HEK293 (cell line): Measurements from ENCODE around the gene LRFN4.

Source experiments
- CTCF ChIA-PET: fragments of 350-600 bp; formaldehyde crosslinking; extraction: SDS; loops from one replicate; lab custom pipeline; 2021; ENCODE audit warnings: antibody characterized with exemption; lab: Yijun Ruan, JAX
- POLR2A ChIA-PET: fragments of 300-600 bp; formaldehyde crosslinking; extraction: SDS; loops from one replicate; lab custom pipeline; 2020; ENCODE audit warnings: antibody characterized with exemption, inconsistent platforms; lab: Yijun Ruan, JAX
- H3K27ac ChIP-seq: fragments of 200-500 bp; sonication (Bioruptor generic); 2 replicates; pipeline ENCODE4 v1.5.1; 2014; ENCODE audit warnings: low read depth, low read length, control low read depth, inconsistent platforms; ENCODE audit errors: extremely low read depth
- H3K36me3 ChIP-seq, 2 experiments: fragments of 200-500 bp in 1 of 2; sonication (Bioruptor generic) in 1 of 2; 1 replicate in 1 of 2; 2 replicates in 1 of 2; pipeline ENCODE4 v1.5.1; 2014 to 2017; ENCODE audit warnings: inconsistent platforms in 2 of 2, low read length in 2 of 2; ENCODE audit not compliant: control insufficient read depth in 2 of 2, insufficient read depth in 1 of 2
- H3K4me1 ChIP-seq: fragments of 200-500 bp; sonication (Bioruptor generic); 2 replicates; pipeline ENCODE4 v1.5.1; 2014; ENCODE audit warnings: mild to moderate bottlenecking, low read length, inconsistent platforms; ENCODE audit not compliant: control insufficient read depth, insufficient read depth
- H3K4me3 ChIP-seq: 2 replicates; pipeline ENCODE4 v1.5.1; 2011; ENCODE audit warnings: low read depth, mild to moderate bottlenecking, control low read depth, low read length, moderate library complexity
- H3K9me3 ChIP-seq: fragments of 200-500 bp; sonication (Bioruptor generic); 2 replicates; pipeline ENCODE4 v1.5.1; 2014; ENCODE audit warnings: low read depth, low read length, inconsistent platforms; ENCODE audit not compliant: control insufficient read depth, insufficient read depth
- GFI1B ChIP-seq: fragments of 450-650 bp; formaldehyde crosslinking; IDR thresholded peaks from 2 replicates; pipeline ENCODE4 v1.5.1; 2016; ENCODE audit warnings: missing biosample characterization, missing genetic modification characterization
- GLI2 ChIP-seq: fragments of 450-650 bp; formaldehyde crosslinking; IDR thresholded peaks from 2 replicates; pipeline ENCODE4; 2017; ENCODE audit warnings: missing biosample characterization, missing genetic modification characterization, low read depth, borderline replicate concordance
- GLI4 ChIP-seq: fragments of 450-650 bp; formaldehyde crosslinking; IDR thresholded peaks from 2 replicates; pipeline ENCODE4 v1.5.1; 2016; ENCODE audit warnings: missing biosample characterization, missing genetic modification characterization
- GLIS2 ChIP-seq: fragments of 450-650 bp; formaldehyde crosslinking; IDR thresholded peaks from 2 replicates; pipeline ENCODE4 v1.5.1; 2016; ENCODE audit warnings: missing biosample characterization, missing genetic modification characterization
- MYNN ChIP-seq: fragments of 450-650 bp; formaldehyde crosslinking; IDR thresholded peaks from 2 replicates; pipeline ENCODE4 v1.5.1; 2016; ENCODE audit warnings: missing biosample characterization, missing genetic modification characterization, borderline replicate concordance
- SCRT1 ChIP-seq: fragments of 450-650 bp; formaldehyde crosslinking; IDR thresholded peaks from 2 replicates; pipeline ENCODE4 v1.5.1; 2016; ENCODE audit warnings: missing biosample characterization, missing genetic modification characterization, borderline replicate concordance
- ZBTB21 ChIP-seq: fragments of 450-650 bp; formaldehyde crosslinking; IDR thresholded peaks from 2 replicates; pipeline ENCODE4 v1.5.1; 2017; ENCODE audit warnings: missing biosample characterization, missing genetic modification characterization
- ZFHX2 ChIP-seq: fragments of 450-650 bp; formaldehyde crosslinking; conservative IDR thresholded peaks from 2 replicates; pipeline ENCODE4 v1.5.1; 2016; ENCODE audit warnings: missing biosample characterization, missing genetic modification characterization
- ZNF211 ChIP-seq: fragments of 450-650 bp; formaldehyde crosslinking; IDR thresholded peaks from 2 replicates; pipeline ENCODE4 v1.5.1; 2016; ENCODE audit warnings: low read depth, missing biosample characterization, missing genetic modification characterization
- ZNF324 ChIP-seq: fragments of 450-650 bp; formaldehyde crosslinking; IDR thresholded peaks from 2 replicates; pipeline ENCODE4 v1.5.1; 2016; ENCODE audit warnings: missing biosample characterization, missing genetic modification characterization
- ZNF350 ChIP-seq: fragments of 450-650 bp; formaldehyde crosslinking; IDR thresholded peaks from 2 replicates; pipeline ENCODE4 v1.5.0; 2017; ENCODE audit warnings: missing biosample characterization, mild to moderate bottlenecking, missing genetic modification characterization
- ZNF366 ChIP-seq: fragments of 450-650 bp; formaldehyde crosslinking; conservative IDR thresholded peaks from 2 replicates; pipeline ENCODE4 v1.5.1; 2016; ENCODE audit warnings: missing biosample characterization, missing genetic modification characterization
- ZNF544 ChIP-seq: fragments of 450-650 bp; formaldehyde crosslinking; IDR thresholded peaks from 2 replicates; pipeline ENCODE4 v1.5.0; 2017; ENCODE audit warnings: missing biosample characterization, missing genetic modification characterization
- ZNF549 ChIP-seq: fragments of 450-650 bp; IDR thresholded peaks from 2 replicates; pipeline ENCODE4 v1.5.1; 2018; ENCODE audit warnings: missing biosample characterization, missing genetic modification characterization, mild to moderate bottlenecking, inconsistent platforms, moderate library complexity
- ZNF555 ChIP-seq: fragments of 450-650 bp; formaldehyde crosslinking; conservative IDR thresholded peaks from 2 replicates; pipeline ENCODE4 v1.5.1; 2017; ENCODE audit warnings: missing biosample characterization, mild to moderate bottlenecking, missing genetic modification characterization, inconsistent platforms
- ZNF571 ChIP-seq: fragments of 450-650 bp; formaldehyde crosslinking; IDR thresholded peaks from 2 replicates; pipeline ENCODE4 v1.5.0; 2017; ENCODE audit warnings: missing biosample characterization, missing genetic modification characterization
- ZNF596 ChIP-seq: fragments of 450-650 bp; IDR thresholded peaks from 2 replicates; pipeline ENCODE4 v1.5.0; 2018; ENCODE audit warnings: missing biosample characterization, mild to moderate bottlenecking, missing genetic modification characterization, moderate library complexity
- ZNF629 ChIP-seq: fragments of 450-650 bp; formaldehyde crosslinking; IDR thresholded peaks from 2 replicates; pipeline ENCODE4 v1.5.1; 2017; ENCODE audit warnings: missing biosample characterization, missing genetic modification characterization
- ZNF76 ChIP-seq: fragments of 450-650 bp; formaldehyde crosslinking; IDR thresholded peaks from 2 replicates; pipeline ENCODE4; 2016; ENCODE audit warnings: low read depth, missing biosample characterization, missing genetic modification characterization, borderline replicate concordance
- ZNF776 ChIP-seq: fragments of 450-650 bp; formaldehyde crosslinking; IDR thresholded peaks from 2 replicates; pipeline ENCODE4 v1.5.0; 2017; ENCODE audit warnings: missing biosample characterization, missing genetic modification characterization, borderline replicate concordance
- ZNF785 ChIP-seq: fragments of 450-650 bp; formaldehyde crosslinking; IDR thresholded peaks from 2 replicates; pipeline ENCODE4 v1.5.1; 2016; ENCODE audit warnings: missing biosample characterization, missing genetic modification characterization
- TF ChIP-seq, protein P1 (sequence below): fragments of 450-650 bp; formaldehyde crosslinking; conservative IDR thresholded peaks from 2 replicates; pipeline ENCODE4 v1.5.1; 2016; ENCODE audit warnings: low read depth, missing biosample characterization, missing genetic modification characterization
- TF ChIP-seq, protein P2 (sequence below): fragments of 450-650 bp; formaldehyde crosslinking; IDR thresholded peaks from 2 replicates; pipeline ENCODE4 v1.5.1; 2016; ENCODE audit warnings: missing biosample characterization, missing genetic modification characterization, low read depth
- TF ChIP-seq, protein P3 (sequence below): fragments of 450-650 bp; formaldehyde crosslinking; IDR thresholded peaks from 2 replicates; pipeline ENCODE4 v1.5.1; 2017; ENCODE audit warnings: missing biosample characterization, missing genetic modification characterization
- TF ChIP-seq, protein P4 (sequence below): fragments of 450-650 bp; formaldehyde crosslinking; IDR thresholded peaks from 2 replicates; pipeline ENCODE4 v1.5.1; 2016; ENCODE audit warnings: missing biosample characterization, missing genetic modification characterization

Gene LRFN4

DNA sequence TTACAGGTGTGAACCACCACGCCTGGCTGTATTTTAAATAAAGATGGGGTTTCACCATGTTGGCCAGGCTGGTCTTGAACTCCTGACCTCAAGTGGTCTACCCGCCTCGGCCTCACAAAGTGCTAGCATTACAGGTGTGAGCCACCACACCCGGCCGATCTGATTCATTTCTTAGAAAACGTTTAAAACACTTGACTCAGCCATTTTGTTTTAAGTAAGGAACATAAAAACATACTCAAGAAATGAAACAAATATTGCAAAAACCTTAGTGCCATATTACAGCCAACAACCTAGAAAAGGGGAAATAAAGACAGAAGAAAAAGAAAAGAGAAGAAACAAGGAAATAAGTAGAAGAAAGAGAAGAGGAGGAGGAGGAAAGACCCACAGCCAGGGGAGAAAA lies 17.4 kb downstream of the LRFN4 start (continued):
- TF ChIP-seq ZNF555 = no peak
- no peak for TF ChIP-seq ZNF350 (tag by site-specific recombination)
- TF ChIP-seq GLIS2 (tag by site-specific recombination) = no peak
- TF ChIP-seq GLI4 (tag by site-specific recombination) = no peak
- TF ChIP-seq, all 188 proteins: peak for 0

DNA sequence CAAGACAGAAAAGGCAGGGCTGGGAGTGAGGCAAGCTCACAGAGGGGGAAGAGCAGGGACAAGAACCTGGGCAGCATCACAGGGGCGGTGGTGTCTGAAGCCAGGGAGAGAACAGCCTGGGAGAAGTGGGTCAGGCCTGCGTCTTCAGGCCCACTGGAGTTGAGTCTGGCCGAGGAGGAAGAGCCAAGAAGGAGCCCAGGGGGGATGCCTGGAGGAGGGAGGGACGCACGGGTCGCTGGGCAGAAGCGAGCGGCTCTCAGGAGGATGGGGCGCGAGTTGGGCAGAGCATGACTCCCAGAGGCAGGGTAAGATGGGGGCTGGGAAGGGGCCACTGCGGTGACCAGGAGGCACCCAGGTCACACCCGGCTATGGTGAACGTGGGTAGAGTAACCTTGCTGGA lies 18.5 kb downstream of the LRFN4 start:
- no peaks in the 10 kb centered on the region for H3K4me1 ChIP-seq
- ChIA-PET CTCF (interaction anchor here (1.3 kb wide), 1 partner anchor 8 kb away, joined by 5 read pairs; no protein-coding TSS in a partner anchor), POLR2A (no interaction called here)
- no peak overlapping the region for H3K27ac ChIP-seq
- no peaks in the 10 kb centered on the region for H3K9me3 ChIP-seq
- H3K36me3 ChIP-seq = peaks cover 0 to 13% of the 10 kb centered on the region in 2 experiments; a peak in 1 of 3 replicates
- no peak overlapping the region for H3K4me3 ChIP-seq
- TF ChIP-seq GLI2 (tag by site-specific recombination) = no peak
- TF ChIP-seq ZNF555 = no peak
- no peak for TF ChIP-seq ZNF776 (tag by site-specific recombination)
- no peak for TF ChIP-seq ZNF596 (tag by site-specific recombination)
- no peak for TF ChIP-seq ZNF549 (tag by site-specific recombination)
- TF ChIP-seq GLIS2 (tag by site-specific recombination) = no peak
- TF ChIP-seq SCRT1 = no peak
- no peak for TF ChIP-seq ZNF571 (tag by site-specific recombination)
- TF ChIP-seq ZNF544 (tag by site-specific recombination) = no peak
- TF ChIP-seq, protein P1, sequence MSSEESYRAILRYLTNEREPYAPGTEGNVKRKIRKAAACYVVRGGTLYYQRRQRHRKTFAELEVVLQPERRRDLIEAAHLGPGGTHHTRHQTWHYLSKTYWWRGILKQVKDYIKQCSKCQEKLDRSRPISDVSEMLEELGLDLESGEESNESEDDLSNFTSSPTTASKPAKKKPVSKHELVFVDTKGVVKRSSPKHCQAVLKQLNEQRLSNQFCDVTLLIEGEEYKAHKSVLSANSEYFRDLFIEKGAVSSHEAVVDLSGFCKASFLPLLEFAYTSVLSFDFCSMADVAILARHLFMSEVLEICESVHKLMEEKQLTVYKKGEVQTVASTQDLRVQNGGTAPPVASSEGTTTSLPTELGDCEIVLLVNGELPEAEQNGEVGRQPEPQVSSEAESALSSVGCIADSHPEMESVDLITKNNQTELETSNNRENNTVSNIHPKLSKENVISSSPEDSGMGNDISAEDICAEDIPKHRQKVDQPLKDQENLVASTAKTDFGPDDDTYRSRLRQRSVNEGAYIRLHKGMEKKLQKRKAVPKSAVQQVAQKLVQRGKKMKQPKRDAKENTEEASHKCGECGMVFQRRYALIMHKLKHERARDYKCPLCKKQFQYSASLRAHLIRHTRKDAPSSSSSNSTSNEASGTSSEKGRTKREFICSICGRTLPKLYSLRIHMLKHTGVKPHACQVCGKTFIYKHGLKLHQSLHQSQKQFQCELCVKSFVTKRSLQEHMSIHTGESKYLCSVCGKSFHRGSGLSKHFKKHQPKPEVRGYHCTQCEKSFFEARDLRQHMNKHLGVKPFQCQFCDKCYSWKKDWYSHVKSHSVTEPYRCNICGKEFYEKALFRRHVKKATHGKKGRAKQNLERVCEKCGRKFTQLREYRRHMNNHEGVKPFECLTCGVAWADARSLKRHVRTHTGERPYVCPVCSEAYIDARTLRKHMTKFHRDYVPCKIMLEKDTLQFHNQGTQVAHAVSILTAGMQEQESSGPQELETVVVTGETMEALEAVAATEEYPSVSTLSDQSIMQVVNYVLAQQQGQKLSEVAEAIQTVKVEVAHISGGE (tag by site-specific recombination) = no peak
- no peak for TF ChIP-seq ZNF211 (tag by site-specific recombination)

DNA sequence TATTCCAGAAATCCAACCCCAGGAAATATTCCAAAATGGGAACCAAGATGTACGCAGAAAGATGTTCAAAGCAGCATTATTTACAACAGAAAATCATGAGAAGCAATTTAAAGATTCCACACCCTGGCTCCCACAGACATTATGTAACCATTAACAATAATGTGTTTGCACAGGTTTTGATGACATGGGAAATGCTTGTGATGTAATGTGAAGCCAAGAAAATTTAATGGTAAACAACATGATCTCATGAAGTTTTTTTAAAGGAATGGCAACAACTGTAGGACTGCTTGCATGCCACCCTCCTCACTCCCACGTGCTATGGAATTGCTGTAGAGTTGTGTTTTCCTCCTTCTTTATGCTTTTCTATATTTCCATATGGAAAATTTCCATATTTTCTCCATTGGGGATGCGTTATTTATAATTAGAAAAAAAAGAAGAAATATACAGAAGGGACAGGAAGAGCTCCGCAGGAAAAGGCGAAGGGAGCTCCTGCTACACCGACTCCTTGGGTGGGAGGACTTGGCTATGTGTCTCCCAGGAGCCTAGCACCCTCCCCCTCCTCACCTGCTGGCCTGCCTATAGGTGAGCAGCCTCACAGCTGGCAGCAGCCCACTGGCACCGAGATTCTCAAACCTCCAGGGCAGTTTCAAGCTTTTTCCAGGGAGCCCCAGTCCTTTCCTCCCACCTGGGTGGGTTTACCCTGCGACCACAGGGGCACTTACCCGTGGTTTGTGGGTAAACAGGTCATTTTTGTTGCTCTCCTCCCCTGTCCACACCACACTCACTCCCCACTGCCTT lies 20.9 kb downstream of the LRFN4 start:
- ChIA-PET CTCF (no interaction called here), POLR2A (no interaction called here)
- H3K27ac ChIP-seq = no peak overlapping the region
- peak; percentile 87 for TF ChIP-seq ZNF629 (tag by site-specific recombination)
- TF ChIP-seq, protein P2, sequence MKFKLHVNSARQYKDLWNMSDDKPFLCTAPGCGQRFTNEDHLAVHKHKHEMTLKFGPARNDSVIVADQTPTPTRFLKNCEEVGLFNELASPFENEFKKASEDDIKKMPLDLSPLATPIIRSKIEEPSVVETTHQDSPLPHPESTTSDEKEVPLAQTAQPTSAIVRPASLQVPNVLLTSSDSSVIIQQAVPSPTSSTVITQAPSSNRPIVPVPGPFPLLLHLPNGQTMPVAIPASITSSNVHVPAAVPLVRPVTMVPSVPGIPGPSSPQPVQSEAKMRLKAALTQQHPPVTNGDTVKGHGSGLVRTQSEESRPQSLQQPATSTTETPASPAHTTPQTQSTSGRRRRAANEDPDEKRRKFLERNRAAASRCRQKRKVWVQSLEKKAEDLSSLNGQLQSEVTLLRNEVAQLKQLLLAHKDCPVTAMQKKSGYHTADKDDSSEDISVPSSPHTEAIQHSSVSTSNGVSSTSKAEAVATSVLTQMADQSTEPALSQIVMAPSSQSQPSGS = peak; percentile 84
- TF ChIP-seq ZNF366 = no peak
- no peak for TF ChIP-seq MYNN (tag by site-specific recombination)
- TF ChIP-seq, protein P3, sequence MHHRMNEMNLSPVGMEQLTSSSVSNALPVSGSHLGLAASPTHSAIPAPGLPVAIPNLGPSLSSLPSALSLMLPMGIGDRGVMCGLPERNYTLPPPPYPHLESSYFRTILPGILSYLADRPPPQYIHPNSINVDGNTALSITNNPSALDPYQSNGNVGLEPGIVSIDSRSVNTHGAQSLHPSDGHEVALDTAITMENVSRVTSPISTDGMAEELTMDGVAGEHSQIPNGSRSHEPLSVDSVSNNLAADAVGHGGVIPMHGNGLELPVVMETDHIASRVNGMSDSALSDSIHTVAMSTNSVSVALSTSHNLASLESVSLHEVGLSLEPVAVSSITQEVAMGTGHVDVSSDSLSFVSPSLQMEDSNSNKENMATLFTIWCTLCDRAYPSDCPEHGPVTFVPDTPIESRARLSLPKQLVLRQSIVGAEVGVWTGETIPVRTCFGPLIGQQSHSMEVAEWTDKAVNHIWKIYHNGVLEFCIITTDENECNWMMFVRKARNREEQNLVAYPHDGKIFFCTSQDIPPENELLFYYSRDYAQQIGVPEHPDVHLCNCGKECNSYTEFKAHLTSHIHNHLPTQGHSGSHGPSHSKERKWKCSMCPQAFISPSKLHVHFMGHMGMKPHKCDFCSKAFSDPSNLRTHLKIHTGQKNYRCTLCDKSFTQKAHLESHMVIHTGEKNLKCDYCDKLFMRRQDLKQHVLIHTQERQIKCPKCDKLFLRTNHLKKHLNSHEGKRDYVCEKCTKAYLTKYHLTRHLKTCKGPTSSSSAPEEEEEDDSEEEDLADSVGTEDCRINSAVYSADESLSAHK (tag by site-specific recombination) = no peak
- TF ChIP-seq, protein P4, sequence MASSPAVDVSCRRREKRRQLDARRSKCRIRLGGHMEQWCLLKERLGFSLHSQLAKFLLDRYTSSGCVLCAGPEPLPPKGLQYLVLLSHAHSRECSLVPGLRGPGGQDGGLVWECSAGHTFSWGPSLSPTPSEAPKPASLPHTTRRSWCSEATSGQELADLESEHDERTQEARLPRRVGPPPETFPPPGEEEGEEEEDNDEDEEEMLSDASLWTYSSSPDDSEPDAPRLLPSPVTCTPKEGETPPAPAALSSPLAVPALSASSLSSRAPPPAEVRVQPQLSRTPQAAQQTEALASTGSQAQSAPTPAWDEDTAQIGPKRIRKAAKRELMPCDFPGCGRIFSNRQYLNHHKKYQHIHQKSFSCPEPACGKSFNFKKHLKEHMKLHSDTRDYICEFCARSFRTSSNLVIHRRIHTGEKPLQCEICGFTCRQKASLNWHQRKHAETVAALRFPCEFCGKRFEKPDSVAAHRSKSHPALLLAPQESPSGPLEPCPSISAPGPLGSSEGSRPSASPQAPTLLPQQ (tag by site-specific recombination) = 0 out of 2 replicates have a peak, but pooled peaks have one; percentile 20
- TF ChIP-seq ZNF76 = no peak
- TF ChIP-seq GFI1B (tag by site-specific recombination) = no peak
- TF ChIP-seq ZBTB21 = peak; percentile 80
- peak; percentile 43 for TF ChIP-seq ZFHX2
- TF ChIP-seq ZNF324 (tag by site-specific recombination) = no peak
- no peak for TF ChIP-seq ZNF785 (tag by site-specific recombination)
- TF ChIP-seq, all 188 proteins: peak for 5
- Histone ChIP-seq H3K9me3 (no peaks in the 10 kb centered on the region), H3K4me3 (no peak overlapping the region), H3K4me1 (no peaks in the 10 kb centered on the region), H3K36me3 (no peaks in the 10 kb centered on the region)
